Measurements from ENCODE around the gene TECRL. TPM values are rescaled to one million over a fixed set of nuclear protein-coding genes. Genes with fewer than 3 reads are reported as not detected.
A peak's percentile ranks its signal among the peaks of the same experiment; 100 is the strongest.

The TECRL gene
- total and polyA plus RNA-seq, 2 of the 4 experiments (the other 2 are of a cell fraction): not detected

GRCh38 chr4:64407000-64407399, 2.2 kb downstream of the TECRL start:
- Histone ChIP-seq H4K8ac (ENCODE audit: low read depth in 2 of 2, low read length in 2 of 2) (no peak overlapping the region), H3K9ac (ENCODE audit: low read depth, low read length) (no peak overlapping the region), H3K9me3 (ENCODE audit: control insufficient read depth, insufficient read depth, low read length) (no peaks in the 10 kb centered on the region; the same call in 1 of the 2 replicates), H3K14ac (replicated peaks; ENCODE audit: low read depth, low read length) (no peak overlapping the region), H2BK5ac (ENCODE audit: low read depth, low read length, poor library complexity, severe bottlenecking) (no peak overlapping the region), H3K9me1 (ENCODE audit: insufficient read depth, low read length) (no peaks in the 10 kb centered on the region), H3K4me2 (ENCODE audit: low read depth, low read length) (no peak overlapping the region), H2AFZ (replicated peaks; ENCODE audit: low read length, poor library complexity) (no peak overlapping the region), H4K91ac (ENCODE audit: insufficient read depth, low read depth, low read length) (no peak overlapping the region), H3K4ac (ENCODE audit: low read depth, low read length) (no peak overlapping the region), H3K27ac (ENCODE audit: insufficient read depth, low read length) (no peak overlapping the region), H4K5ac (ENCODE audit: low read depth, low read length) (no peak overlapping the region), H3K27me3 (ENCODE audit: control insufficient read depth, insufficient read depth, low read length) (no peaks in the 10 kb centered on the region), H2BK20ac (ENCODE audit: low read depth, low read length) (no peak overlapping the region), H3K18ac (ENCODE audit: low read depth, low read length) (no peak overlapping the region), H3K56ac (ENCODE audit: extremely low read depth, insufficient read depth, low read length) (no peak overlapping the region), H3K4me3 (ENCODE audit: insufficient read depth, low read depth, low read length) (no peak overlapping the region), H2AK5ac (ENCODE audit: low read depth, low read length) (no peak overlapping the region), H4K20me1 (ENCODE audit: insufficient read depth, low read length) (no peaks in the 10 kb centered on the region), H3K79me1 (ENCODE audit: low read depth in 1 of 2, low read length in 2 of 2) (no peaks in the 10 kb centered on the region), H3K23ac (ENCODE audit: low read depth, low read length) (no peak overlapping the region), H3K36me3 (ENCODE audit: control insufficient read depth, insufficient read depth, low read length) (no peaks in the 10 kb centered on the region), H2AK9ac (replicated peaks; ENCODE audit: low read depth, low read length, poor library complexity) (no peak overlapping the region), H2BK15ac (ENCODE audit: low read depth, low read length) (no peak overlapping the region), H2BK120ac (ENCODE audit: low read depth, low read length) (no peak overlapping the region), H3K4me1 (ENCODE audit: control insufficient read depth, insufficient read depth, low read length) (no peaks in the 10 kb centered on the region)
- in situ Hi-C loops (cut with MboI; ENCODE audit: low sequenced_read_pairs): no loop called here
- ChIA-PET POLR2A (ENCODE audit: unreplicated experiment) (no interaction called here), CTCF (no interaction called here)
- ATAC-seq (ENCODE audit: low read depth) (no peak), DNase-seq (no peak)
- dilution Hi-C loops (cut with HindIII; ENCODE audit: low sequenced_read_pairs, unreplicated experiment): no loop called here
- intact Hi-C loops (cut with micrococcal nuclease): no loop called here
- BruUV-seq (replicated peaks): no TSS peak
- WGBS, 2 experiments (ENCODE audit: extremely low coverage in 2 of 2, insufficient read length in 1 of 2): no CpG with 5 or more reads among the region's 1 CpG
- peak; percentile 74 for TF ChIP-seq CEBPB (IDR thresholded peaks at IDR 0.05; ENCODE audit: low read depth, low read length)
- TF ChIP-seq FOS (IDR thresholded peaks at IDR 0.05; ENCODE audit: low read depth, low read length): no peak
